PFSK-1 (cell line): Measurements from ENCODE around the gene CALCOCO2.

ENCODE experiments used
- FOXP2 ChIP-seq: optimal IDR thresholded peaks from 2 replicates; pipeline ENCODE3; 2011; ENCODE audit warnings: borderline replicate concordance, control low read depth, inconsistent platforms; ENCODE audit not compliant: insufficient read depth; ENCODE audit errors: extremely low read length, extremely low read depth
- POLR2AphosphoS5 ChIP-seq: IDR thresholded peaks from 2 replicates; pipeline ENCODE4 v1.6.1; 2012; ENCODE audit warnings: low read depth, mild to moderate bottlenecking, control low read depth, low read length, moderate library complexity
- SIN3A ChIP-seq: IDR thresholded peaks from 2 replicates; pipeline ENCODE4 v1.6.1; 2012; ENCODE audit warnings: mild to moderate bottlenecking, low read length, moderate library complexity, borderline replicate concordance; ENCODE audit not compliant: insufficient read depth
- TAF1 ChIP-seq: IDR thresholded peaks from 2 replicates; pipeline ENCODE4 v1.6.1; 2012; ENCODE audit warnings: low read length, control low read depth, borderline replicate concordance; ENCODE audit not compliant: insufficient read depth
- TF ChIP-seq, protein P1 (sequence below), 2 experiments: IDR thresholded peaks; 2 replicates each; pipeline versions ENCODE4 v1.6.1 to v1.8.0; 2011 to 2012; ENCODE audit warnings: low read depth in 2 of 2, low read length in 2 of 2, control low read depth in 1 of 2, inconsistent platforms in 1 of 2, mild to moderate bottlenecking in 1 of 2, moderate library complexity in 1 of 2; ENCODE audit not compliant: insufficient read depth in 1 of 2

Gene CALCOCO2

DNA sequence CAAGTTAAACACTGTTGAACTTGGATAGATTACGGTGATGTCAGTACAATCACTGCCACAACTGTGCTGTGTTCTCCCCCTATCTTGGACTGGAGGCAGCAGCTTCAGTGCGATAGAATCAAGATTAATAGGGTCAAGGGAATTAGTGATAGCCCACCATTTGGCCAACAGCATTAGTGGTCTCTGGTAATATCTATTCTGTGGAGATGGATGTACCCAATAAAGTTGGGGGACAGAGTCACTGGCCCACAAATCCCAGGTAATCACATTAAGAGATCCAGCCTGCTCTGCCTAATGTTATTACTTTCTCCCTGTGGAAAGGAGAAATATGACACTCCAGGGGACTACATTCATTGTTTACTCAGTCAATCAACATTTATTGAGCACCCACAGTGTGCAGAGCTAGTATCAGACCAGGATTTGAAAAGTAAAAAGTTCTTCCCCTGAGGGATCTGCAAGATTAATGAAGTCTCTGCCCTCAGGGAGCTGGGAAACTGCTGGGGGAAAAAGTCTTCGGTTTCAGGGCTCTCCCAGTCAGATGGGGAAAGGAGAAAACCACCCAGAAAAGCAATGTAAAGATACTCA lies 38.2 kb downstream of the CALCOCO2 start:
- no peak for TF ChIP-seq TAF1
- TF ChIP-seq, protein P1, sequence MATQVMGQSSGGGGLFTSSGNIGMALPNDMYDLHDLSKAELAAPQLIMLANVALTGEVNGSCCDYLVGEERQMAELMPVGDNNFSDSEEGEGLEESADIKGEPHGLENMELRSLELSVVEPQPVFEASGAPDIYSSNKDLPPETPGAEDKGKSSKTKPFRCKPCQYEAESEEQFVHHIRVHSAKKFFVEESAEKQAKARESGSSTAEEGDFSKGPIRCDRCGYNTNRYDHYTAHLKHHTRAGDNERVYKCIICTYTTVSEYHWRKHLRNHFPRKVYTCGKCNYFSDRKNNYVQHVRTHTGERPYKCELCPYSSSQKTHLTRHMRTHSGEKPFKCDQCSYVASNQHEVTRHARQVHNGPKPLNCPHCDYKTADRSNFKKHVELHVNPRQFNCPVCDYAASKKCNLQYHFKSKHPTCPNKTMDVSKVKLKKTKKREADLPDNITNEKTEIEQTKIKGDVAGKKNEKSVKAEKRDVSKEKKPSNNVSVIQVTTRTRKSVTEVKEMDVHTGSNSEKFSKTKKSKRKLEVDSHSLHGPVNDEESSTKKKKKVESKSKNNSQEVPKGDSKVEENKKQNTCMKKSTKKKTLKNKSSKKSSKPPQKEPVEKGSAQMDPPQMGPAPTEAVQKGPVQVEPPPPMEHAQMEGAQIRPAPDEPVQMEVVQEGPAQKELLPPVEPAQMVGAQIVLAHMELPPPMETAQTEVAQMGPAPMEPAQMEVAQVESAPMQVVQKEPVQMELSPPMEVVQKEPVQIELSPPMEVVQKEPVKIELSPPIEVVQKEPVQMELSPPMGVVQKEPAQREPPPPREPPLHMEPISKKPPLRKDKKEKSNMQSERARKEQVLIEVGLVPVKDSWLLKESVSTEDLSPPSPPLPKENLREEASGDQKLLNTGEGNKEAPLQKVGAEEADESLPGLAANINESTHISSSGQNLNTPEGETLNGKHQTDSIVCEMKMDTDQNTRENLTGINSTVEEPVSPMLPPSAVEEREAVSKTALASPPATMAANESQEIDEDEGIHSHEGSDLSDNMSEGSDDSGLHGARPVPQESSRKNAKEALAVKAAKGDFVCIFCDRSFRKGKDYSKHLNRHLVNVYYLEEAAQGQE (IDR thresholded peaks at IDR 0.05; ENCODE audit: insufficient read depth in 1 of 2, low read depth in 2 of 2, low read length in 2 of 2): no peak
- TF ChIP-seq FOXP2: no peak
- TF ChIP-seq POLR2AphosphoS5: no peak
- TF ChIP-seq SIN3A: no peak

DNA sequence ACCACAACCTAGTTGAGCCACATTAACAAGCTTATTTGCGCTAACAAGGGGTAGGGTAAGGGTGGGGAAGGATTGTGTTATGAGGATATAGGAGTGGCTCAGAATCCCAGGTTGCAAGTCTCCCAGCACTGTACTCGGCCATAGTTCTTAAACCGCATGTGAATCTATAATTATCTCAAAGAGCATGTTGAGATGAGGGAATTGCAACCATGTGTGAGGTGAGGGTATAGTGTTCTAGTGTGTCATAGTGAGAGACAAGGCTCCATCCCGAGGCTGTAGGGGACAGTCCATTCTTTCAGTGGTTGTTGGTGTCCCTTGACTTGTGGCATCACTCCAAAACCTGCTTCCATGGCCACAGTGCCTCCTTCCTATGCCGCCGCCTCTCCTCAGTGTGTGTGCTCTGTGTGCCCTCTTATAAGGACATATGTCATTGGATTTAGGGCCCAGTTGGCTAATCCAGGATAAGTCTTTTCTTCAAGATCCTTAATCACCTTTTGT lies 39.0 kb downstream of the CALCOCO2 start:
- TF ChIP-seq TAF1 (no peak), SIN3A (no peak), FOXP2 (no peak), POLR2AphosphoS5 (no peak)
- TF ChIP-seq, protein P1 (IDR thresholded peaks at IDR 0.05; ENCODE audit: insufficient read depth in 1 of 2, low read depth in 2 of 2, low read length in 2 of 2): no peak

DNA sequence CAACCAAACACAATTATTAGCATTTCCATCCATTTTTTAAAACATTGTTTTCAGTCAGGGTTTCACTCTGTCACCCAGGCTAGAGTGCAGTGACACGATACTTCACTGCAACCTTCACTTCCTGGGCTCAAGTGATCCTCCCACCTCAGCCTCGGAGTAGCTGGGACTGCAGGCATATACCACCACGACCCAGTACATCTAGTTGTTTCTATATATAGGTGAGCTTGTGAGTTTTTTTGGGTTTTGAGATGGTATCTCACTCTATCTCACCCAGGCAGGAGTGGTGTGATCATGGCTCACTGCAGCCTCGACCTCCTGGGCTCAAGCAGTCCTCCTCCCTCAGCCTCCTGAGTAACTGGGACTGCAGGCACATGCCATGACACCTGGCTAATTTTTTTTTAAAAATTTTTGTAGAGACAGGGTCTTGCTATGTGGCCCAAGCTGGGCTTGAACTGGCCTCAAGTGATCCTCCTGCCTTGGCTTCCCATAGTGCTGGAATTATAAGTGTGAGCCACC lies 40.3 kb downstream of the CALCOCO2 start:
- no peak for TF ChIP-seq FOXP2
- TF ChIP-seq SIN3A: no peak

DNA sequence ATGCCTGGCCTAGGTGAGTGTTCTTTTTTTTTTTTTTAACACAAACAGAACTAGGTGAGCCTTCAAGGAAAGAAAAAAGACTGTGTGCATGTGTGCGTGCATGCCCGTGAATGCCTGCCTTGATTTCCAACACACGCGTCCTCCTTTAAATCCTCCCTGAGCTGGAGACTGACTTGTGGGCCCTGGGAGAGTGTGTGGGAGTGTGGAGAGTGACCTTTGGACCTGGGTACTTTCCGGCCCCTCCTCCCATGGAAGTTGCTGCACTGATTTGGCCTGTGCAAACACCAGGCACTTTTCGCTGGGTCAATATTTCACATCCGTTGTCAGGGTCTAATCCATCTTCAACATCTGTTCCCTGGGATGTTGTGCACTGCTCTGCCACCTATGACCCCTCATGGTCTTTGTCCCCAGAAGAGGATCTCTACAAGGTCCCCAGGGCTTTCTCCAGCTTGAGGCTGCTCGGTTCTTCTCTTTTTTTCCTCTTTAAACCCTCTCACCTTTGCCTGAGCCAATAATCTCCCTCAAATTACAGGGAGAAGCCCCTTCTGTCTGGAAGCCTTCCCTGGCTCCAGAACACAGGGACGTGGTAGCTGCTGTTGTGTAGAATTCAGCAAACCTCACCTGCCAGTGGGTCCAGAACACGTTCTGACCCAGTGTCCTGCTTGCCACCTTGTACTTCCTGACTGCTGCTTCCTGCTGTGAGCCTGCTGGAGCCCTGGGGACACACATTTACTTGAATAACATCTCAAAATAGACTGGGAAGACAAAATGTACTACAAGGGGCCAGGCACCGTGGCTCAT lies 40.9 kb downstream of the CALCOCO2 start:
- TF ChIP-seq POLR2AphosphoS5 (no peak), TAF1 (no peak), FOXP2 (no peak), SIN3A (no peak)
- TF ChIP-seq, protein P1 (IDR thresholded peaks at IDR 0.05; ENCODE audit: insufficient read depth in 1 of 2, low read depth in 2 of 2, low read length in 2 of 2): no peak

DNA sequence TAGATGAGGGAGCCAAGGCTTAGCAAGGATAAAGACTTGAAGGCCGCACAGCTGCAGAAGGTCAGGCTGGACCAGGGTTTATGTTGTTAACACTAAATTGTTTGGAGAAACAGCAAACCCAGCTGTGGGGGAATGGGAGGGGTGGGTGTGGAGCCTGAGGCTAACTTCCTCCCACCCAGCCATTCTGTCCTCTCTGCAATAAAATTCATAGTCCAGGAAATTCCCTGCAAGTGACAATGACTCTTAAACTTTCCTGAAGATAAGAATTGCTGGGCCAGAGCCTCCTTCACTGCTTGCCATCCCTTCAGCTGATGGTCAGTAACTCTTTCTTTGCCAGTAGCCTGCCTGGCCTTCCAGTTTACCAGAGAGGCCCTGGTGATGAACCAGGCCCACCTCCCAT lies 42.4 kb downstream of the CALCOCO2 start:
- TF ChIP-seq FOXP2 (no peak), SIN3A (no peak), POLR2AphosphoS5 (no peak), TAF1 (no peak)
- TF ChIP-seq, protein P1 (IDR thresholded peaks at IDR 0.05; ENCODE audit: insufficient read depth in 1 of 2, low read depth in 2 of 2, low read length in 2 of 2): no peak
